Fibroblast of mammary gland (primary cell): ENCODE measurements around the gene CIRBP.

ENCODE experiments used
- DNase-seq: peaks from one replicate; pipeline ENCODE4 v3.0.0-alpha.2; 2010; ENCODE audit warnings: low read depth
- H3K4me3 ChIP-seq: 2 replicates; pipeline ENCODE4 v1.5.1; 2011; ENCODE audit warnings: low read depth, mild to moderate bottlenecking, low read length, moderate library complexity; ENCODE audit not compliant: control insufficient read depth
- TF ChIP-seq, protein P1 (sequence below): conservative IDR thresholded peaks from 2 replicates; pipeline ENCODE4 v1.5.1; 2011; ENCODE audit warnings: low read depth, low read length, inconsistent platforms; ENCODE audit not compliant: control insufficient read depth, insufficient read depth

The CIRBP gene

DNA sequence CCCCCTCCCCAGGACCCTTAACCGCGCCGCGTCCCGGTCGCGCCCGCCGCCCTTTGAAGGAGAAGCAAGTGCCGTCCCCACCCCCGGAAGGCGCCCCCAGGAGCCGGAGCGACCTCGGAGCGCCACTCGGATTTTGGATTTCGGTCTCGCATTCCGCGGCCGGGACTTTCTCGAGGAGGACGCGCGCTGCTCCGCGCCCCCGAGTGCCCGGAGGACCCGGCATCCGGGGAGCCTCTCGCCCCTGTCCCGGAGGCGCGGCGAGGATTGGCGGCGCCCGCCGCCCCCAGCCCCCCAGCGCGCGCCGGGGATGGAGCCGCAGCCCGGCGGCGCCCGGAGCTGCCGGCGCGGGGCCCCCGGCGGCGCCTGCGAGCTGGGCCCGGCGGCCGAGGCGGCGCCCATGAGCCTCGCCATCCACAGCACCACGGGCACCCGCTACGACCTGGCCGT, 19.1 kb upstream of the CIRBP start:
- DNase-seq, result no peak
- TF ChIP-seq, protein P1, sequence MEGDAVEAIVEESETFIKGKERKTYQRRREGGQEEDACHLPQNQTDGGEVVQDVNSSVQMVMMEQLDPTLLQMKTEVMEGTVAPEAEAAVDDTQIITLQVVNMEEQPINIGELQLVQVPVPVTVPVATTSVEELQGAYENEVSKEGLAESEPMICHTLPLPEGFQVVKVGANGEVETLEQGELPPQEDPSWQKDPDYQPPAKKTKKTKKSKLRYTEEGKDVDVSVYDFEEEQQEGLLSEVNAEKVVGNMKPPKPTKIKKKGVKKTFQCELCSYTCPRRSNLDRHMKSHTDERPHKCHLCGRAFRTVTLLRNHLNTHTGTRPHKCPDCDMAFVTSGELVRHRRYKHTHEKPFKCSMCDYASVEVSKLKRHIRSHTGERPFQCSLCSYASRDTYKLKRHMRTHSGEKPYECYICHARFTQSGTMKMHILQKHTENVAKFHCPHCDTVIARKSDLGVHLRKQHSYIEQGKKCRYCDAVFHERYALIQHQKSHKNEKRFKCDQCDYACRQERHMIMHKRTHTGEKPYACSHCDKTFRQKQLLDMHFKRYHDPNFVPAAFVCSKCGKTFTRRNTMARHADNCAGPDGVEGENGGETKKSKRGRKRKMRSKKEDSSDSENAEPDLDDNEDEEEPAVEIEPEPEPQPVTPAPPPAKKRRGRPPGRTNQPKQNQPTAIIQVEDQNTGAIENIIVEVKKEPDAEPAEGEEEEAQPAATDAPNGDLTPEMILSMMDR, result no peak
- peak overlapping the region; percentile 77 for H3K4me3 ChIP-seq

DNA sequence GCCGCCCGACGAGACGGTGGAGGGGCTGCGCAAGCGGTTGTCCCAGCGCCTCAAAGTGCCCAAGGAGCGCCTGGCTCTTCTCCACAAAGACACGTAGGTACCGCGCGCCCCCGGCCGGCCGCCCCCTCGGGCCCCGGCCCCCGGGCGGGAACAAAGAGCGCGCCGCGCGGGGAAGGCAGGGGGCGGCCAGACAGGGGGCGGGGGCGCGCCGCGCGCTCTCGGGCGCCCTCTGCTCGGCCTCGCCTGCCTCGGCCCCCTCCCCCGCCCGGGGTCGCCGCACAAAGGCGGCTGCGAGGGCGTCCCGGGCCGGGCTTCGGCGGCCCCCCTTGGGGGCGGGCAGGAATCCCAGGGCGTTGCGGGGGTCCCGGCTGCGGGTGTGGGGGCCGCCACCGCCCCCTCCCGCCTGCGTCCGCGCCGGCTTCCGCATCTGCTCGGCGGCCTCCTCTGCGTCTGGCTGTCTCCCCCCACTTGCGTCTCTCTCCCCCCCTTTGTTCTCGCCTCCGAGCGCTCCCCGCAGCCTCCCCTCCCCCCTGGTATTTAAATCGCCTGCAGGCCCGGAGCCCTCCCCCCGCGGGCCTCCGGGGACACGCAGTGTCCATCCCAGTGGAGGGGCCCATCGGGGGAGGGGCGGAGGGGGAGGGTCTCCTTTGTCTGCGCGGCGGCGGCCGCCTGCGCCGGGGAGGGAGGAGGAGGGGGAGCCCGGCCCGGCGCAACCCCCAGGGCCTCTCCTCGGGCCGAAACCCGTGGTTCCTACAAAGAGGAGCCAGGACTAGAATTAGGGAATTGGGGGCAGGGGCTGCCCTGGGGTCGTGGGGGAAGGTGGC, 18.5 kb upstream of the CIRBP start:
- TF ChIP-seq, protein P1, result no peak
- peak overlapping the region; percentile 77 for H3K4me3 ChIP-seq
- DNase-seq, result no peak

DNA sequence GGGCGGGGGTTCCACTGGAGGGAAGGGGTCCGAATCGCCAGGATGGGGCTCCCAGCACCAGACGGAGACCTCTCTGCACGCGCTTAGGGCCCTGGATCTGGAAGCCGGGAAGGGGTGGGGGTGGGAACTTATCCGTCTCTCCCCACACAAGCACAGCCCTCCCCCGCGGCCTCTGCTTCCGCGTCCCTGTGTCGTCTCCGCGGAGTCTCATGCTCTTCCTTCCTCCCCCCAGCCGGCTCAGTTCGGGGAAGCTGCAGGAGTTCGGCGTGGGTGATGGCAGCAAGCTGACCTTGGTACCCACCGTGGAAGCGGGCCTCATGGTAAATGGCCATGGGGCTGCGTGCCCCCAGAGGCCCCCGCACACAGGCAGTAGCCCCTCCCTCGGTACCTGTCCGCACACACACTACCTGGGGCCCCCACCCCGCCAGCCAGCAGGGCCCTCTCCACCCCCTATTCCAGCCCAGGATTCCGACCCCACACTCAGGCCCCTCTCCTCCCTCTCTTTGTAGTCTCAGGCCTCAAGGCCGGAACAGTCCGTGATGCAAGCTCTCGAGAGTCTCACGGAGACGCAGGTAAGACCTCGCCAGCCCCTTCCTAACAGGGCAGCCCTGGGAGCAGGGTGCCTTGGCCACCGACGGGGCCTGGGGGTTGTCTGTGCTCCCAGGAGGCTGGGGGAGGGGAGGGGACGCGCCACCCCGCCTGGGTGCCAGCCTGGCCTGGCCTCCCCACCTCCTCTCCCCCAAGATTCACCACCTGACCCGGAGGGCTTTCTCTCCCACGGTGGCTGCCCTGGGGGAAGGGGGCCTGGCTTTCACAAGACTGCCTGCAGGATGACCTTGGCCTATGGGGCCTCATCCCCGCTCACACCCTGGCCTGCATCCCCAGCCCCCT, 17.6 kb upstream of the CIRBP start:
- DNase-seq, result peak; percentile 65
- TF ChIP-seq, protein P1, result no peak
- H3K4me3 ChIP-seq, result peak overlapping the region; percentile 77

DNA sequence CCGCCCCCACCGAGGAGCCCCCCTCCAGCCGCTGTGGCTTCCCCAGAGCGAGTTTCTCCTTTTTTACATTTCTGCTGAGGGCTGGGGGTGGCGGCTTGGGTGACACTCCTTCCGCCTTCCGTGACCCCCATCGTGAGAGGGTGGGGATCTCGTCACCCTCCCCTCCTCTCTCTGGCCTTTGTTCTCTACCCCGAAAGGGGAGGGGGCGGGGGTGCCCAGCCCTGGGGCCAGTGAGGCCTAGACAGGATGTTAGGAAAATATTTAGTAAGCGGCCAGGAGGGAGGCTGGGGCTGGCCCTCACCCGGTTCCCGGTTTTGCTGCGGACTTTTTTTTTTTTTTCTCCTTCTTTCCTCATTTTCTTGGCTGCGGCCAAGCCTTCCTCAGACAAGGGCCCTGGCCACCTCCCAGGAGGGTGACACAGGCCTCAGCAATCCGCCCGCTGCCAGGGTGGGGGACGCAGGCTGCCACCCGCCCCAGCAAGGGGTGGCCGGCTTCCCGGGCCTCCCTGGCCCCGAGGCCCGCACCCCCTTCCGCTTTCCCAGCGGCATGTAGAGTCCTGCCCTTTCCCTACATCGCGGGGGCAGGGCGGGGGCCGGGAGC, 16.8 kb upstream of the CIRBP start:
- peak; percentile 98 for DNase-seq
- TF ChIP-seq, protein P1, result no peak
- peak overlapping the region; percentile 77 for H3K4me3 ChIP-seq

DNA sequence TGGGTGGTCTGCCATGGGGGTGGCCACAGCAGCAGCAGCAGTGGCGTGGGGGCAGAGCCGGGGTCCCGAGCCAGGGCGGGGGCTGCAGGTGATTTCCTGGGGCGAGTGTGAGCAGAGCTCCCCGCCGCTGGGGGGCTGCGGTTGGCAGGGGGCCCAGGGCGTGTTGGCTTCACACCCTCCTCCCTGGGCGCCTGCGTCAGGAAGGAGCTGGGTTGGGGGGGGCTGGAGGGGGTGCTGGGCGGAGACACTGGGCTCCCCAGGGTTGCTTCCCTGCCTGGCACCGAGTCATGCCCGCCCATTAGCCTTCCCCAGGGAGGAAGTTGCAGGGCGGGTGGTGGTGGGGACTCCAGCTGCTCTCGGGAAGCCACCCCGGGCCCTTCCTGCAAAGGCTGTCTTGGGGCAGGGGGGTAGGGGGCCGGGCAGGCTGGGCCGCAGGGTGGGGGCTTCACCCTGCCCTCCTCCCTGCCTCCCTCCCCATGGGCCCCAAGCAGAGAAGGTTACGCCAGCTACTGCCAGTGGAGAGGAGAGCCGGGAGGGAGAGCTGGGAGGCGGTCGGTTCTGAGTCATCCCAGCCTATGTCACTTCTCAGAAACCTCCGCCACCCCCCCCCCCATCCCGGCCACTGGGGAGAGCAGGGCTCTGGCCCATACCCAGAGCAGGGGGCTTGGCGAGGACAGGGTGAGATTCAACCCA, 16.2 kb upstream of the CIRBP start:
- peak overlapping the region; percentile 77 for H3K4me3 ChIP-seq
- TF ChIP-seq, protein P1, result peak; percentile 1
- peak; percentile 98 for DNase-seq
